Measurements from ENCODE around the gene TSSK3.

- TF ChIP-seq POLR2AphosphoS5 (IDR thresholded peaks at IDR 0.05; ENCODE audit: low read depth, low read length) (no peak), TAF1 (IDR thresholded peaks at IDR 0.05; ENCODE audit: borderline replicate concordance, insufficient read depth, low read length) (no peak)
Observed at GRCh38 chr1:32399843-32400242, 37.5 kb downstream of the TSSK3 start.

Data from PFSK-1 (cell line).